Breast epithelium (tissue), 4 donors: ENCODE measurements around the gene PHB1. TPM values are rescaled to one million over a fixed set of nuclear protein-coding genes. Genes with fewer than 3 reads are reported as not detected.
"Not testable (repeated sequence)": the region's sequence is repeated elsewhere in the genome, so short reads cannot be mapped to it uniquely, and the experiment has no call there.

Source experiments
- DNase-seq, 2 donors: peaks; one replicate each; pipeline ENCODE4 v3.0.0-alpha.2; 2019; ENCODE audit warnings: low spot score in 2 of 2
- H3K27ac ChIP-seq, 2 donors: fragments of 200-600 bp; sonication (generic) in 1 of 2; one replicate each; pipeline ENCODE4 v1.5.1; 2016 to 2019; ENCODE audit warnings: mild to moderate bottlenecking in 1 of 2
- H3K27me3 ChIP-seq, 2 donors: fragments of 200-600 bp; sonication (generic) in 1 of 2; one replicate each; pipeline versions ENCODE4 v1.5.1 to v1.6.0; 2017 to 2019; ENCODE audit warnings: control low read depth in 1 of 2, mild to moderate bottlenecking in 1 of 2
- H3K36me3 ChIP-seq: fragments of 200-600 bp; one replicate; pipeline ENCODE4 v1.5.1; 2019
- H3K4me1 ChIP-seq, 2 donors: fragments of 200-600 bp; sonication (generic); one replicate each; pipeline ENCODE4 v1.5.1; 2016 to 2019; ENCODE audit warnings: control low read depth in 1 of 2
- H3K4me3 ChIP-seq, 3 donors: fragments of 200-600 bp; sonication (generic); 1 replicate in 2 of 3; 2 replicates in 1 of 3; pipeline ENCODE4 v1.5.1; 2016 to 2019; ENCODE audit warnings: mild to moderate bottlenecking in 3 of 3, moderate library complexity in 2 of 3
- H3K9me3 ChIP-seq, 2 donors: fragments of 200-600 bp; sonication (generic) in 1 of 2; one replicate each; pipeline ENCODE4 v1.5.1; 2016 to 2019; ENCODE audit warnings: control low read depth in 1 of 2
- CTCF ChIP-seq, 3 donors: fragments of 450-650 bp; IDR thresholded peaks; one replicate each; pipeline ENCODE4 v1.5.1; 2016 to 2017; ENCODE audit warnings: antibody characterized with exemption in 3 of 3, mild to moderate bottlenecking in 3 of 3, moderate library complexity in 3 of 3
- POLR2A ChIP-seq: fragments of 450-650 bp; IDR thresholded peaks from one replicate; pipeline ENCODE4 v1.6.1; 2016; ENCODE audit warnings: antibody characterized with exemption, mild to moderate bottlenecking, moderate library complexity
- POLR2AphosphoS5 ChIP-seq, 3 donors: sonication (generic); formaldehyde crosslinking; IDR thresholded peaks; one replicate each; pipeline ENCODE4 v1.6.1; 2017; ENCODE audit warnings: antibody characterized with exemption in 3 of 3
- intact Hi-C: fragments of 100-400 bp; cut with DNase I; formaldehyde crosslinking; loops from one replicate; pipeline ENCODE4 v1.15.1; 2023; ENCODE audit warnings: low total_unique reads
- total RNA-seq, 3 donors: library from RNA; depleted of rRNA; stranded (reverse); fragments of >200 nt; gene quantifications; one replicate each; pipeline ENCODE4 v1.1.0, GENCODE V29; 2016

PHB1 gene
- total RNA-seq, 3 donors from 2014 or later = 100 to 110 (median 108) TPM

GRCh38 chr17:49435671-49436029 lies 21.0 kb upstream of the PHB1 start:
- Histone ChIP-seq H3K4me3 (peak overlapping the region in 1 of 3 donors; percentile 5), H3K27me3 (peaks cover 0 to 10% of the 10 kb centered on the region in 2 donors), H3K27ac (peak overlapping the region; percentile 63 to 66), H3K9me3 (no peaks in the 10 kb centered on the region), H3K36me3 (no peaks in the 10 kb centered on the region), H3K4me1 (no peaks in the 10 kb centered on the region)
- DNase-seq = peak; percentile 51 to 90
- intact Hi-C loops = loop anchor here (5.0 kb wide), 1 partner anchor 112 kb away; no protein-coding TSS in a partner anchor
- TF ChIP-seq POLR2AphosphoS5 (IDR thresholded peaks at IDR 0.05) (peak in 1 of 3 donors; percentile 36), CTCF (IDR thresholded peaks at IDR 0.05) (no peak)

GRCh38 chr17:49434821-49435670 lies 20.4 kb upstream of the PHB1 start:
- H3K4me3 ChIP-seq = peak overlapping the region in 1 of 3 donors; percentile 5
- H3K9me3 ChIP-seq = no peaks in the 10 kb centered on the region
- no peaks in the 10 kb centered on the region for H3K4me1 ChIP-seq
- peaks cover 0 to 9% of the 10 kb centered on the region in 2 donors for H3K27me3 ChIP-seq
- DNase-seq = peak; percentile 51 to 61
- intact Hi-C loops = loop anchor here (5.0 kb wide), 1 partner anchor 112 kb away; no protein-coding TSS in a partner anchor
- TF ChIP-seq POLR2A (no peak), CTCF (IDR thresholded peaks at IDR 0.05) (peak; percentile 49 to 66 (median 57))
- no peaks in the 10 kb centered on the region for H3K36me3 ChIP-seq
- H3K27ac ChIP-seq = peak overlapping the region; percentile 63 to 66

GRCh38 chr17:49433000-49433694 lies 18.5 kb upstream of the PHB1 start:
- TF ChIP-seq POLR2AphosphoS5 (IDR thresholded peaks at IDR 0.05) (no peak), POLR2A (no peak), CTCF (IDR thresholded peaks at IDR 0.05) (no peak)
- no peak for DNase-seq
- intact Hi-C loops = no loop called here

GRCh38 chr17:49431743-49432142 lies 17.1 kb upstream of the PHB1 start:
- TF ChIP-seq POLR2A (no peak), POLR2AphosphoS5 (IDR thresholded peaks at IDR 0.05) (no peak), CTCF (IDR thresholded peaks at IDR 0.05) (no peak)
- intact Hi-C loops = no loop called here
- peak in 1 of 2 donors; percentile 40 for DNase-seq

More at GRCh38 chr17:49433000-49433694, 18.5 kb upstream of the PHB1 start:
- Histone ChIP-seq H3K4me1 (no peaks in the 10 kb centered on the region), H3K4me3 (no peak overlapping the region), H3K36me3 (no peaks in the 10 kb centered on the region), H3K27me3 (no peaks in the 10 kb centered on the region), H3K9me3 (no peaks in the 10 kb centered on the region), H3K27ac (no peak overlapping the region)

GRCh38 chr17:49425004-49425286 lies 10.3 kb upstream of the PHB1 start:
- Histone ChIP-seq H3K4me1 (no peaks in the 10 kb centered on the region), H3K36me3 (no peaks in the 10 kb centered on the region), H3K4me3 (no peak overlapping the region), H3K9me3 (peaks cover 9% of the 10 kb centered on the region in 2 donors), H3K27ac (no peak overlapping the region), H3K27me3 (no peaks in the 10 kb centered on the region)
- DNase-seq = no peak
- intact Hi-C loops = no loop called here
- no peak for TF ChIP-seq CTCF (IDR thresholded peaks at IDR 0.05)
- TF ChIP-seq POLR2A = no peak
- TF ChIP-seq POLR2AphosphoS5 (IDR thresholded peaks at IDR 0.05) = no peak

More at GRCh38 chr17:49431743-49432142, 17.1 kb upstream of the PHB1 start:
- Histone ChIP-seq H3K27me3 (no peaks in the 10 kb centered on the region), H3K4me1 (no peaks in the 10 kb centered on the region), H3K27ac (no peak overlapping the region), H3K36me3 (no peaks in the 10 kb centered on the region), H3K4me3 (no peak overlapping the region), H3K9me3 (no peaks in the 10 kb centered on the region)

- H3K27ac ChIP-seq, H3K4me3 ChIP-seq, H3K4me1 ChIP-seq, H3K36me3 ChIP-seq, DNase-seq, intact Hi-C loops, H3K27me3 ChIP-seq, H3K9me3 ChIP-seq: not testable (repeated sequence)
Observed at GRCh38 chr17:49424276-49425003, 9.8 kb upstream of the PHB1 start.
